Central memory CD4-positive, alpha-beta T cell (primary cell): ENCODE data around the gene SPIRE2.

Experiments
- DNase-seq: peaks from one replicate; pipeline ENCODE4 v3.0.0; 2022

SPIRE2 gene

DNA sequence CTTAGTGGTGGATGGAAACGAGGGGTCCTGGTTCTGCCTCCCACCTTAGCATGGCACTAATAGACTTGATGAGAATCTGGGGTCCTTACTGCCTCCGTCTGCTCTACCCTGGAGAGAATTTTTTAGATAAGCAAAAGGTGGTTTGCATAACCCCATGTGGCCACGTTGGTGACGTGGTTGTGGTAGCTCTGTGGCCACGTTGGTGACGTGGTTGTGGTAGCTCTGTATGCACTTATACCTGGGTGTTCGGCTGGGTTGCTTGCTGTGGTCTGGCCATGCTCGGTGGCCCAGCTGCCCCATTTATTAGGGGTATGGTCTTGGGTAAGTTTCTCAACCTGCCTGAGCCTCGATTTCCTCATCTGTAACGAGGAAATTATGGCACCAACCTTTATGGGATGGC, 13.0 kb downstream of the SPIRE2 start:
- DNase-seq = peak; percentile 62

DNA sequence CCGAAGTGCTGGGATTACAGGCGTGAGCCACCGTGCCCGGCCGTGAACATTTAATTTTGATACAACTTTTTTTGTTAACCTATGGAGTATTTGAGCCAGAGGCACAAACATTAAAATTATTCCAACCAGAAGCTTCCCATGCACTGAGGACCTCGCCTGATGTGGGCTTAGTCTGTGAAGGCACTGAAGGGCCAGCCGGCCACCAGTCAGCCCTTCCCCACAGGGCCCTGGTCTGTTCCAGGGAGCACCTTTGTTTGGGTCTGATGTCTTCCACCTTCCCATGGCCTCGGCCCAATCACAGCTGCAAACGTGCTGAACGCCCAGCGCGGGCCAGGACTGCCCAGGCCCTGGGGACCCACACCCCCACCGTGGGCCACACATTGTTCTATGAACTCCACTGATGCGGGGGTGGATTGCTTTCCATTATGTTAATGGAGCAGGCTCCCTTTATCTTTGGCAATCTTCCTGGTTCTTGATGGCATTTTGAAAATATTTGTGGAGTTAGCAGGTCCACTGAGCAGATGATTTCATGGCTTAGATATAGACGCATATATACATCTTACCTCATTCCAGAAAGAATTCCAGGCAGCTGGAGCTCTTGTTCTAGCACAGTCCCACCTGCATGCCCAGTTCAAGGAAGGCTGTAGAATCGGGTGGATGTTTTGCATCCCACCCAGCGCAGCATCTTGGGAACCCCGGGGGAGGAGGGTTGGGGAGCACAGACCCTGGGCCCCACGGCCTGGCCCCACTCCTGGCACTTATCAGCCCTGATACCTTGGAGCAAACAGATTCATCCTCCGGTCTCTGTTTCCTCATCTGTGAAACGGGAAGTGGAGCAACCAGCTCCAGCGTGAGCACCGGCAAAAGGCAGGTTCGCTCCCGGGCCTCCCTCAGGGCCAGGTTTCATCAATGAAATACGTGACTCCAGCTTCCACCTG, 14.5 kb downstream of the SPIRE2 start:
- DNase-seq = no peak

DNA sequence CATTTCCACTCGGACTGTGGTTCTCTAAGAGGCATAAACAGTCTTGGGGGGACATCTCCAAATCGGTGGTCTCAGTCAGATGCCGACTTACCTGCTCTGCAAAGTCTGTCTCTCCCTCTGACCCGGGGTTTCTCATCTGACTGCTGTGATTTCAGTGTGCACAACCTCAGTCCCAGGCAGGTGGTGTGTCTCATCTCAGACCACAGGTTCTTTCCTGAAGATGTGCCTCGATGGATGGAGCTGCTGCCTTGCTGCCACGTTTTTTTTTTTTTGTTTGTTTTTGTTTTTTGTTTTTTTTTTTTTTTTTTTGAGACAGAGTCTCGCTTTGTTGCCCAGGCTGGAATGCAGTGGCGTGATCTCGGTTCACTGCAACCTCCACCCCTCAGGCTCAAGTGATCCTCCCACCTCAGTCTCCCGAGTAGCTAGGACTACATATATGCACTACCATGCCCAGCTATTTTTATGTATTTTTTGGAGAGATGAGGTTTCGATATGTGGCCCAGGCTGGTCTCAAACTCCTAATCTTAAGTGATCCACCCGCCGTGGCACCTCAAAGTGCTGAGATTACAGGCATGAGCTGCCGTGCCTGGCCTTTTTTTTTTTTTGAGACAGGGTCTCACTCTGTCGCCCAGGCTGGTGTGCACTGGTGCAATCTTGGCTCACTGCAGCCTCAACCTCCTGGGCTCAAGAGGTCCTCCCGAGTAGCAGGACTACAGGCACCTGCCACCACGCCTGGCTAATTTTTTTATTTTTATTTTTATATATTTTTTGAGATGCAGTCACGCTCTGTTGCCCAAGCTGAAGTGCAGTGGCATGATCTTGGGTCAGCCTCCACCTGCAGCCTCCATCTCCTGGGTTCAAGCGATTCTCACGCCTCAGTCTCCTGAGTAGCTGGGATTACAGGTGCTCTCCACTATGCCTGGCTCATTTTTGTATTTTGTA, 15.4 kb downstream of the SPIRE2 start:
- DNase-seq = no peak

DNA sequence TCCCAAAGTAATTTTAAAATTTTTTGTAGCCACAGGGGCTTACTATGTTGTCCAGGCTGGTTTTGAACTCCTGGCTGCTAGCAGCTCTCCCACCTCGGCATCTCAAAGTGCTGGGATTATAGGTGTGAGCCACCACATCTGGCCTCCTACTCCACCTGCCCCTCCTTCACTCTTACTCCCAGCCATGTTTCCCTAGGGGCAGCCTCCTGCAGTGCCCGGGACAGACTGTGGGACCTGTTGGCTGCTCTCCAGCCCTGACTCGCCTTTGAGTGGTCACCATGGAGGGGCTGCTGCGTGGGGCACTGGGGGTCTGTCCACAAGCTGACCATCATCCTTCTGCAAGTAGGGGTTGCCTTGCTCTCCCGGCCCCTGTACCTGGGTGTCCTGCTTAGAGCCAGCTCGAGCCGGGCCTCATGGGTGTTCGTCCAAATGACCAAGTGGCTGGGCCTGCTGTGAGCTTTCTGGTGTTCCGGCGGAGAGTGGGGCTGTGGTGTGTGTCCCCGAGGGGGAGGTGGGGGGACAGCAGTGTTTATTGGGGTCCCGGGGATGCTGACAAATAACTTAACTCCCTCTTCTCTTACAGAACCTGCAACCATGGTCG, 16.6 kb downstream of the SPIRE2 start:
- no peak for DNase-seq

DNA sequence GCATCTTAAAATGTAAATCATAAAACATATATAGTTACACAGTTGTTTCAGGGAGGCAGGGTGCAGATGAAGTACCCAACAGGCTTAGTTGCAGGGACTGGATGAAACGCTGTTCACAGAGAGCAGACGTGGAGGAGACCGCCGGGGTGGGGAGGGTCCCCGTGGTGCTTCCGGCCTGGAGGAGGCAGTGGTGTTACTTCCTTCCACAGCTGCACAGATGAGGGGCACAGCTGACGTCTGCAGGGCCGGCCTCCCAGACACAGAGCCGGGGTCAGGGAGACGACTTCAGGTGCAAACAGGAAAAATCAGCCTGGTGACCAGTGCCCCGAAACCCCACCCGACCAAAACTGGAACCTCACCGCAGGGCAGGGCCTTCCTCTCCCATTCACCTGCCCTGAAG, 17.1 kb downstream of the SPIRE2 start:
- peak; percentile 20 for DNase-seq

DNA sequence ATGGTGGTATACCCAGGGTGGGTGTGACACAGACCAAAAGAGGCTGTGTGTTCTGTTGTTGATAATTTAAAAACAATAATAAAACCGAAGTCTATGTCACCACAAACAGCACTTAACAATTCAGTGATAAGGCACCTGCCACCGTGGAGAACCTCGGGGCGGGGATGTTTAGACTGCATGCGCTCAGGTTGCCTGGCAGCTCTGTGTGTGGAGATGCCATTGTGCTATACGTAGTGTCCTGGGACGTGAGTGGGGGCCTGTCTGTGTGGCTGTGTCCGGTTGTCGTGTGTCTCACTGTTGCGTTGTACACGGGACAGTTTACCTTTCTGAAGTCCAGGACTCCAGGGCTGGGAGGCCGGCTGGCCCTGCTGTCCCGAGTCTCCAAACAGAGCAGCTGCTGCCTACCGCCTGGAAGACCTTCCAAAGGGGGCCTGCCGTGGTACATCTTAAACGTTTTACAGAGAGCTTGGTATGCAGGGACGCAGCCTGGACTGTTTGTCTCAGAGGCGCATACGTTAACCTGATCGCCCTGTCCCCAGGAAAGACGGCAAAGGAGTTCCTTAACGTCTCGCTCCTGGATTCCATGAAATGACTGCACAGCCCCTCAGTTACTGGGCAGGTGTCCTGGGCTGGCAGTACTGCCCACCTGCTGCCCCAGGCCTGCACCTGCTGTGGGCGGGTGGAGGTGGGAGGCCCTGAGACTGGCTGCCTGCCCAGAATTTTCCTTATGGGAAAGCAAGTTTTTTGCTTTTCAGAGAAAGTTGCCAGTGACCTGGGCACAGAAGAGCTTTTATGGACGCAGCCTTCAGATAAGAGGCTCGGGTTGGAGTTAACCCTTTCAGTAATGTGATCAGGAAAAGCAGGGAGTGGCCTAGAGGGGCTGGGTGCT, 19.0 kb downstream of the SPIRE2 start:
- DNase-seq = no peak

DNA sequence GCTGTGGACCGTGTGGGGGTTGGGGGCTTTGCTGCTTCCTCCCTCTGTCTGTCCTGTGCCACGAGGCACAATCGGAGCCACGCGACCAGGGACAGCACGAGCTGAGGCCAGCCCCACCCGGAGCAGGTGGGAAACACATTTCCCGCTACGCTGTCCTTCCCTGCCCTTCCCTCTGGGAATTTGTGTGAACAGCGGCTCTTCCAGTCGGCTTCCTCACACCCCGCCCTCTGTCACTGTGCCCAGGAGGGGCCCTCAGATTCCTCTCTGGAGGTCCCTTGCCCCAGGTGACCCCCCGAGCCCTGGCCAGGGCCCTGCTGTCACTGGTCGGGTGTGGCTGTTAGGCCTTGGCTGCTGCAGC, 19.6 kb downstream of the SPIRE2 start:
- no peak for DNase-seq

DNA sequence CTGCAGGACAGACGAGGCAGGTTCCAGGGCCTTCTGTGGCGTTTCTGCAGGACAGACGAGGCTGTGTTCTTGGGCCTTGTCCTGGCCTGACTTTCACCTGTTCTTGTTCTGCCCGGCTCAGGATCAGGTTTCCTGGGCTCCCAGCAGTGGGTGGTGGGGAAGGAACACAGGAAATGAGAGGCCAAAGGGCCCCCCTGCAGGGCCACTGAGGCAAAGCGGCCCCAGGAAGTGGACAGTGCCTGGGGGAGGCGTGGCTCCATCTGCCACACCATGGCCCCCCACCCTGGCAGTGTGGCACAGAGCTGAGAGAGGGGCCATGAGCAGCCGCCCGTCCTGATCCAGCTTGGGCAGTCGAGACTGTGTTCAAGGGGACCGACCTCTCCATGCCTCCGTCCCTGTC, 20.7 kb downstream of the SPIRE2 start:
- no peak for DNase-seq

DNA sequence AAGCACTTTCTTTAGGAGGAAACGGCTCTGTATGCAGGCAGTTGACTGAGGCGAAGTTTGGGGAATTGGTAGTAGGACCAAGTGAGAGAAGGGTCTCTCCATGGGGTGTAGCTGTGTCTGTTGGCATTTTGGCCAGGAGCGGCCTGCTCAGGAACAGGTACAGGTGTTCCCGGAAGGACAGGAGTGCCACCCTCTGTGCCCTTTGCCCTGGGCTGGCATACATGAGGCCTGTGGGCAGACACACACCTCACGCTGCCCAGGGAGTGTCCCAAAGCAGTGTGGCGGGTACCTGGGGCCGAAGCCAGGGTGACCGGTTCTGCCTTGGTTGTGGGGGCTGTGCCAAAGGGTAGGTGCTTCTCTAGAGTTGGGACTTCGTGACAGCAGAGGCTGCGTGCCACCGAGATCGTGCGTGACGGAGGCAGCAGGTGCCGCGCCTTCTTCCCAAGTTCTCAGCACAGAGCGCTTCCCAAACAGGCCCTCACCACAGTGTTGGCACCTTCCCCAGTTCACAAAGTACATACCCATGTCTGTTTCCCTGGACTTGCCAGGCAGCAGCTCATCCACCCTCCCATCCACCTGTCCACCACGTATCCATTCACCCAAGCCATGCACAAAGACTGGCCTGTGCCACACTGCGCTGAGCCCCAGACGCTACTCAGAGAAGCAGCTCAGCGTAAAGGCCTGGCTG, 25.2 kb downstream of the SPIRE2 start:
- no peak for DNase-seq

DNA sequence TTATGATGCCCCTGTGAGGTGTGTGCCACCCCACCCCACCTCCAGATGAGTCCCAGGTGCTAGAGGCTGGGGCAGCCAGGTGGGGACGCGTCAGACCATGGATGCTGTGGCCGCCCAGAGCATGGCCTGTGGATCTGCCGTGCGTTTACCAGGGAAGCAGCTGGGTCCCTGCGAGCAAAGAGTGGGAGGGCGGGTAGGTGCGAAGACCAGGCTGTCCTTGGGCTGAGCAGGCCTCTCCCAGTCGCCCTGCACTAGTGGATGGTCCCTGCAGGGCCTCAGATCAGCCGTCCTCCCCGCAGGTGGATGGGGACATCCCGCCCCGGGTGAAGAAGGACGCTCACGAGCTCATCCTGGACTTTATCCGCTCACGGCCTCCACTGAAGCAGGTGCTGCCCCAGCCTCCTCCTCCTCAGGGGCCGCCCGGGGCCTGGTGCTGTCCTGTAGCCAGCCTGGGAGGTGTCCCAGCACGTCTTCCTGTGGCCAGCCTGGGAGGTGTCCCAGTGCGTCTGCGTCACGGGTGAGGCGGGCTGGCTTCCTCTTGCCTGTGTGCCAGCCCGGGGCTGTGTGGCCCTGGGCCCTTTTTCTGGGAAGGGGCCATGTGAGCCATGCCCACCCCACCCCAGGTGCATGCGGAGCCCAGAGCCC, 27.1 kb downstream of the SPIRE2 start:
- no peak for DNase-seq

DNA sequence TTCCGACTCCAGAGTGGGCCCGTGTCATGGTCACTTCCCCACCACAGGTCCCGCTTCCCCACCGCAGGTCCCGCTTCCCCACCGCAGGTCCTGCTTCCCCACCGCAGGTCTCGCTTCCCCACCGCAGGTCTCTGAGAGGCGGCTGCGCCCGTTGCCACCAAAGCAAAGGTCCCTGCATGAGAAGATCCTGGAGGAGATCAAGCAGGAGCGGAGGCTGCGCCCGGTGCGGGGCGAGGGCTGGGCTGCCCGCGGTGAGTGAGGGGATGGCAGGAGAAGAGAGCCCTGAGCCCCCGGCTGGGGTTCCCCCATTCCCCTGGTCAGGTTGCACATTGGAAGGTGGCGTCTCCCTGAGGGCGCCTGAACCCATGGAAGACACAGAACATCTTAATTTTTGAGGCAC, 27.7 kb downstream of the SPIRE2 start:
- DNase-seq = no peak

DNA sequence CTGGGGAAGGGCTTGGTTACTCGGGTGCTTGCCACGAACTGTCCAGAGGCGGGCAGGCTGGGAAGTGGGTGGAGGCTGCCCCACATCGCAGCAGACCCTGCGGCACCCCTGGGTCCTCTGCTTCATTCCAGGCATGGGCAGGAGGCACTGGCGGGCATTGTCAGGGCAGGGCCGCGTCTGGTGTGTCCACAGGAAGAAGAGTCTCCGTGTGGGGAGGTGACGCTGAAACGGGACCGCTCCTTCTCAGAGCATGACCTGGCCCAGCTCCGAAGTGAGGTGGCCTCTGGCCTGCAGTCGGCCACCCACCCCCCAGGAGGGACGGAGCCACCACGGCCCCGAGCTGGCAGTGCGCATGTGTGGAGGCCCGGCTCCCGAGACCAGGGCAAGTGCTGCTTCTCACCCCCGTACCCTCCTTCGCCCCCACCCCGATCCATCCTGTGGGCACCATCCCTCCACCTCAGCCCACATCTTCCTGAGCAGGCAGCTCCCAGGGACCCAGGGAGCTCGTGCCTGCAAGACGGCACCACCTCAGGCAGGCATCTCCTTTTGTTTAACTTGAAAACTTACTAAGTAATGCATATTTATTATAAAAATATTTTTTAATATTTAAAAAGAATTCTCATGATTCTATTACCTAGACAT, 30.8 kb downstream of the SPIRE2 start:
- no peak for DNase-seq

DNA sequence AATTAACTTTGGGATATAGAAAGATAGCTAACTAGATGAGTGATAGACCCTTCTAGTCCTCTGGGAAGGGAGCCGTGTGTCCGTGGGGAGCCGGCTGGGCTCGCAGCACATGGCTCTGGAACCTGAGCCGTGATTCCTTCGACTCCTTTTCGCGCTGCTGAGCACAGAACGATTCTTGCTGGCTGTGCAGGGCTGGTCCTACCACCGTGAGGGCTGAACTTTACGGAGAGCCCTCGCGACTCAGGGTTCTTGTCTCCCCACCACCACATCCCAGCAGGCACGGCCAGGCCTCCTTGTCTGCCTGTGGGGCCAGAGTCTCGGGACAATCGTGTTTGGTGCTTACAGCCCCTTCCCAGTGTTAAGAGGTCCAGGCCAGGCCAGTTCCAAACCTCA, 31.3 kb downstream of the SPIRE2 start:
- no peak for DNase-seq

DNA sequence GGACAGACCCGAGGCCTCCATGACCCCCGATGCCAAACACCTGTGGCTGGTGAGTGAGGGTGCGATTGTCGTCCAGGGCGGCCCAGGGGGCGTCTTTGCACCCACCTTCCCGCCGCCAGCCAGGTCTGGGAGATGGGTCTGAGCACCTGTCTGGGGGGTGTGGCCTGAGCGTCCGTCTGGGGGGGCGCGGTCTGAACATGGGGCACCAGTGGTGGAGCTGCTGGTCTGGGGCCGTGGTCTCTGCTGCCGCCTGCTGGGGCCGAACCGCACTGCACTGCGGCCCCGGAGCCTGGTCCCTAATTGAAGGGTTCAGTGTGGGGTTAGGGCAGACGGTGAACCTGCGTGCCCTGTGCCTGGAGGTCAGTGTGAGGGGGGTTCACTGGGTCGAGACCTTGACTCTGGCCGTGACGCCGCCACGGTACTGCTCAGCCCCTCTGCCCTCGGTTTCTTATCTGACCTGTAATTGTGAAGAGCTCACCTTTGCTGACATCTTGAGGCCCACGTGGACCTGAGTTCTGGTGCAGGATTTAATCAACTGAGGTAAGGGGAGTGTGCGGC, 32.6 kb downstream of the SPIRE2 start:
- peak; percentile 66 for DNase-seq

DNA sequence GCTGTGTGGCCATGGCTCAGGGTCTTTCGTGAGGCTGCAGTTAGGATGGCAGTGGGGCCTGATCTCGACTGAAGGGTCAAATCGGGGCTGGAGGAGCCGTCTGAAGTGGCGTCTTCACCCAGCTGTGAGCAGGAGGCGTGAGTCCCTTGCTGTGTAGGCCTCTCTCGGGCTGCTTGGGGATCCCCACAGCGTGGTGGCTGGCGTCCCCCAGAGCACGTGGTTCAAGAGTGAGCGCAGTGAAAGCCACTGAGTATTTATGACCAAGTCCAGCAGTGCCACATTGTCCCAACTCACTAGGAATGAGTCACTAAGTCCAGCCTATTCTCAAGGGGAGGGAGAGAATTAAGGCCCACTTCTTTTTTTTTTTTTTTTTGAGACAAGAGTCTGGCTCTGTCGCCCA, 33.4 kb downstream of the SPIRE2 start:
- DNase-seq = no peak

DNA sequence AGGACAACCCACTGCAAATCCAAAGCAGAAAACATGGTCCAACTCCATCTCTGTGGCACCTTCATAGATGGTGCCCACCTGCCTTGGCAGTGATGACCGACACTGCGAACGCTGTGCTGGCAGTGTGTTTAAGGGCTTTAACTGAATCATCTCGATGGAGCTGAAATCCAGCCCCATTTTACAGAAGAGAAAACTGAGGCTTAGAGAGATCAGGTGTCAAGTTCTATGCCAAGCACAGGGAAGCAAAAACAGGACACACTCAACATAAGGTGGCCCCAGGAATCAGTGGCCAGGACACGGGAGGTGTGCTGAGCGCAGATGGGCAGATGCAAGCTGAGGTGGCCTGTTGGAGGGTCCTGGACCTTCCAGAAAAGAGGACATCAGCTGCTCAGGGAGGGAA, 34.5 kb downstream of the SPIRE2 start:
- no peak for DNase-seq

DNA sequence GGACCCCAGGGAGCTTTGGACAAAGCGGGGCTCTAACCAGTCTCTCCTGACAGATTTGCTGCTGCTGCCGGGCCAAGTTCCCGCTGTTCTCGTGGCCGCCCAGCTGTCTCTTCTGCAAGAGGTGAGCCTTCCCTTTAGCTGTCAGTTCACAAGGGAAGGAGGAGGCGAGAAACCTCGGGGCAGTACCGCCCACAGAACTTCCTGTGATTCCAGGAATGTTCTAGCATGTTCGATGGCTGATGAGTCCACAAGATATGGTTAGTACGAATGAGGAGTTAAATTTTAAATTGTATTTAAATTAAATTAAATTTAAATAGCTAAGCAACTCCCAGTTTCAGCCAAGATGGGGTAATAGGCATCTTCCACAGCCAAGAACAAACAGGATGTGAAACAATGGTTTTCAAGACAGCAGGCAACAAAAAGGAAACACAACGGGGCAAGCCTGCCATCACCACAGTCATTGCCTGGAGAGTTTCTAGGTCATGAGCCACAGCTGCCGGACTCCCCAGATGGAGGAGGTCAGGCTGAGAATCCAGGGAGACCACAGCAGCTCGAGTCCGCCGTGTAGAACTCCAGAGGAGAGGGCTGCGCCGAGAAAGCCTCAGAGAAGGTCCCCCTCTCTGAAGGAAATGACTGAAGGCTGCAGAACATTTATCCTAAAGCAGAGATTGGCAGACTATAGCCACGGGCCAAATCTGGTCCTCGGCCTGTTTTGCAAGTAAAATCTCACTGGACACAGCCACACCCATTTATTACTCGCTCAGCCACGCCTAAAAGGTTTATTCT, 35.7 kb downstream of the SPIRE2 start:
- peak; percentile 43 for DNase-seq

DNA sequence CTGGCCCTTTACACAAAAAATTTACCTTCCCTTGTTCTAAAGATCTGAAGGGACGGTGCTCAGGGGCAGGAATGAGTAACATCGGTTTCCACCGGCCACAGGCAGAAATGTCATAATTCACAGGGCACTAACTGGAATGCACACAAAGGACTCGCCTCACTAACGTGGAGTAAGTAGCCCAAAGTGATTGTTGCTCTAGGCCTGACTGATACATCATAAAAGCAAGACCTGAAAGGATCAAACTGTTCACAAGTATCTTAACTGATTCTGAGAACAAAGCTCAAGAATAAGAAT, 36.2 kb downstream of the SPIRE2 start:
- DNase-seq = no peak

DNA sequence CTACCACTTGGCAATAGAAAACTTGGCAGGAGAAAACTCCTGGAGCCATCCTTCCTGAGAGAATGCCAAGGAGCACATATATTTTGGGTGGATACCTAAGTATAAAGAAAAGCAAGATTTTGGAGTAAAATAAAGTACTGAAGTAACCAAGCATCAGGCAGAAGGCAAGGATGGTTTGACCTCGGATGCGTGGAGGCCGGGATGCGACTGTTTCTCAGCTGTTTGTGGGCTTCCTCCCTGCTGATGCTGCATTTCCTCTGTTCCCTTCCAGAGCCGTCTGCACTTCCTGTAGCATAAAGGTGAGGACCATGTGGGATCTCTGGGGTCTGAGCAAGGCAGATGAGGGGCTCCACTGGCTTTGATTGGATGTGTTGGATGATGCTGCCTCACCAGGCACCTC, 39.6 kb downstream of the SPIRE2 start:
- no peak for DNase-seq

DNA sequence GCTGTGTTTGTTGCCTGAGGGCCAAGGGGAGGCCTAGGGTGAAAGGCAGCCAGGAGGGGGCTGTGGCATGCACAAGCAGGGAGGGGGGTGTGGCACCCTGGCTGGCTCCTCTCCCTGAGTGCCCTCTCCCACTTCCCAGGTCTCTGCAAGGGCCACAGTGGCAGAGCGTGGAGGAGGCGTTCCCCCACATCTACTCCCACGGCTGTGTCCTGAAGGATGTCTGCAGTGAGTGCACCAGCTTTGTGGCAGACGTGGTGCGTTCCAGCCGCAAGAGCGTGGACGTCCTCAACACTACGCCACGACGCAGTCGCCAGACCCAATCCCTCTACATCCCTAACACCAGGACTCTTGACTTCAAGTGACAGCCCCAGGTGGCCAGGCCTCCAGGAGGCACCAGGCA, 41.6 kb downstream of the SPIRE2 start:
- no peak for DNase-seq
